Endodermal cell (in vitro differentiated cells): ENCODE results near the gene AGPAT1. TPM values are rescaled to one million over a fixed set of nuclear protein-coding genes. Genes with fewer than 3 reads are reported as not detected.
A peak's percentile ranks its signal among the peaks of the same experiment; 100 is the strongest.

Experiments used
- DNase-seq: peaks from one replicate; pipeline ENCODE4 v3.0.0-alpha.2; 2017
- H3K27ac ChIP-seq: 2 replicates; pipeline ENCODE4 v1.5.1; 2013; ENCODE audit warnings: mild to moderate bottlenecking, low read depth, low read length, moderate library complexity
- H3K27me3 ChIP-seq: 2 replicates; pipeline ENCODE4 v1.6.1; 2013; ENCODE audit warnings: mild to moderate bottlenecking, low read length, moderate library complexity; ENCODE audit not compliant: insufficient read depth, control insufficient read depth, poor library complexity, severe bottlenecking
- H3K36me3 ChIP-seq: 2 replicates; pipeline ENCODE4 v1.7.0; 2013; ENCODE audit warnings: mild to moderate bottlenecking, low read length, moderate library complexity; ENCODE audit not compliant: control insufficient read depth, insufficient read depth
- H3K4me1 ChIP-seq: one replicate; pipeline ENCODE4 v1.7.0; 2013; ENCODE audit warnings: low read length; ENCODE audit not compliant: control insufficient read depth, insufficient read depth
- H3K4me3 ChIP-seq: 2 replicates; pipeline ENCODE4 v1.5.1; 2013; ENCODE audit warnings: mild to moderate bottlenecking, low read length, moderate library complexity
- H3K9ac ChIP-seq: 2 replicates; pipeline ENCODE4 v1.6.1; 2013; ENCODE audit warnings: mild to moderate bottlenecking, low read length, moderate library complexity; ENCODE audit not compliant: poor library complexity, severe bottlenecking; ENCODE audit errors: extremely low read depth
- H3K9me3 ChIP-seq: 2 replicates; pipeline ENCODE4 v1.6.1; 2013; ENCODE audit warnings: mild to moderate bottlenecking, low read length, moderate library complexity; ENCODE audit not compliant: control insufficient read depth
- H3K27ac Mint-ChIP-seq: 2 replicates; pipeline ENCODE4 v1.8.0; 2020; ENCODE audit warnings: mixed read lengths
- H3K27me3 Mint-ChIP-seq: 2 replicates; pipeline ENCODE4 v1.8.0; 2021; ENCODE audit warnings: mild to moderate bottlenecking, mixed read lengths; ENCODE audit not compliant: insufficient read depth
- H3K36me3 Mint-ChIP-seq: 2 replicates; pipeline ENCODE4 v1.8.0; 2020; ENCODE audit warnings: low read depth, mixed read lengths
- H3K4me1 Mint-ChIP-seq: 2 replicates; pipeline ENCODE4 v1.8.0; 2020; ENCODE audit warnings: mixed read lengths
- H3K4me3 Mint-ChIP-seq: 2 replicates; pipeline ENCODE4 v1.8.0; 2020; ENCODE audit warnings: mild to moderate bottlenecking, moderate library complexity, mixed read lengths
- H3K9me3 Mint-ChIP-seq: 2 replicates; pipeline ENCODE4 v1.8.0; 2020; ENCODE audit warnings: mild to moderate bottlenecking, mixed read lengths
- CTCF ChIP-seq: fragments of 200-600 bp; sonication (generic); conservative IDR thresholded peaks from 2 replicates; pipeline ENCODE4 v1.5.0; 2021; ENCODE audit warnings: antibody characterized with exemption, mild to moderate bottlenecking
- WGBS, 2 experiments: methylation state at CpG; one replicate each; pipeline versions ENCODE4 v1.1.5 to v1.1.7; 2013; ENCODE audit warnings: missing lambda C conversion rate in 2 of 2, mixed read lengths in 1 of 2; ENCODE audit not compliant: insufficient coverage in 1 of 2, insufficient read length in 1 of 2; 5-methylcytosine and 5-hydroxymethylcytosine counted together
- total RNA-seq, 2 donors: library from RNA; stranded (reverse); fragmentation: NEBNext Ultra II Directional in 1 of 2; extraction: Animal tissue kit (Norgen Biotek cat#: 25700) in 1 of 2; gene quantifications; 2 replicates in 1 of 2; 3 replicates in 1 of 2; pipeline ENCODE4 v1.2.1, GENCODE V29; 2021

The AGPAT1 gene
- total RNA-seq, 2 donors from 2014 or later = 124 to 147 TPM

- 65 to 94% methylated on average over 5 of the region's 5 CpGs for WGBS, 2 experiments
Measured at GRCh38 chr6:32140420-32141046, 35.4 kb downstream of the AGPAT1 start.

GRCh38 chr6:32139590-32139989 is 36.3 kb downstream of the AGPAT1 start:
- 95 to 96% methylated on average over 4 to 5 of the region's 5 CpGs for WGBS, 2 experiments
- no peaks in the 10 kb centered on the region for H3K36me3 Mint-ChIP-seq

More at GRCh38 chr6:32140420-32141046, 35.4 kb downstream of the AGPAT1 start:
- no peaks in the 10 kb centered on the region for H3K9me3 Mint-ChIP-seq
- H3K36me3 Mint-ChIP-seq = no peaks in the 10 kb centered on the region
- Histone ChIP-seq H3K9ac (no peak overlapping the region), H3K27ac (no peak overlapping the region), H3K9me3 (no peaks in the 10 kb centered on the region), H3K27me3 (no peaks in the 10 kb centered on the region), H3K4me3 (no peak overlapping the region), H3K36me3 (no peaks in the 10 kb centered on the region), H3K4me1 (peaks cover 9% of the 10 kb centered on the region)
- H3K4me1 Mint-ChIP-seq = peaks cover 21% of the 10 kb centered on the region
- H3K27me3 Mint-ChIP-seq = peaks cover 6% of the 10 kb centered on the region
- H3K27ac Mint-ChIP-seq = peak overlapping the region; percentile 0
- no peak for DNase-seq
- H3K4me3 Mint-ChIP-seq = no peak overlapping the region
- no peak for TF ChIP-seq CTCF

GRCh38 chr6:32137454-32137853 is 38.4 kb downstream of the AGPAT1 start:
- Histone ChIP-seq H3K9ac (no peak overlapping the region), H3K4me1 (peaks cover 7% of the 10 kb centered on the region), H3K27me3 (no peaks in the 10 kb centered on the region), H3K36me3 (no peaks in the 10 kb centered on the region), H3K4me3 (no peak overlapping the region), H3K9me3 (no peaks in the 10 kb centered on the region), H3K27ac (no peak overlapping the region)
- Mint-ChIP-seq H3K27me3 (peaks cover 18% of the 10 kb centered on the region), H3K4me3 (no peak overlapping the region), H3K9me3 (no peaks in the 10 kb centered on the region), H3K27ac (no peak overlapping the region), H3K4me1 (peaks cover 15% of the 10 kb centered on the region), H3K36me3 (no peaks in the 10 kb centered on the region)
- TF ChIP-seq CTCF = no peak
- DNase-seq = no peak

More at GRCh38 chr6:32139590-32139989, 36.3 kb downstream of the AGPAT1 start:
- Mint-ChIP-seq H3K4me1 (peaks cover 19% of the 10 kb centered on the region), H3K27me3 (peaks cover 12% of the 10 kb centered on the region), H3K27ac (no peak overlapping the region), H3K9me3 (no peaks in the 10 kb centered on the region), H3K4me3 (no peak overlapping the region)
- Histone ChIP-seq H3K9me3 (no peaks in the 10 kb centered on the region), H3K27ac (no peak overlapping the region), H3K9ac (no peak overlapping the region), H3K4me1 (peaks cover 7% of the 10 kb centered on the region), H3K27me3 (no peaks in the 10 kb centered on the region), H3K36me3 (no peaks in the 10 kb centered on the region), H3K4me3 (no peak overlapping the region)
- DNase-seq = no peak
- TF ChIP-seq CTCF = no peak
